ENCODE results near the gene RAB6B.

The RAB6B gene

GRCh38 chr3:133932009-133932408 lies 36.3 kb upstream of the RAB6B start:
- H3K27me3 ChIP-seq (ENCODE audit: insufficient read depth, poor library complexity, severe bottlenecking) = no peaks in the 10 kb centered on the region
- no peak for TF ChIP-seq POLR2AphosphoS5 (IDR thresholded peaks at IDR 0.05; ENCODE audit: low read depth)
- no peak for TF ChIP-seq REST (IDR thresholded peaks at IDR 0.05; ENCODE audit: insufficient replicate concordance, low read depth)
- TF ChIP-seq SPI1 (IDR thresholded peaks at IDR 0.05; ENCODE audit: borderline replicate concordance, low read depth) = no peak
- TF ChIP-seq CTCF (IDR thresholded peaks at IDR 0.05; ENCODE audit: insufficient read depth, low read length) = no peak
- H3K27ac ChIP-seq (replicated peaks) = no peak overlapping the region
- no peak overlapping the region for H3K4me3 ChIP-seq (replicated peaks; ENCODE audit: insufficient read depth, low read length)
- DNase-seq (ENCODE audit: low read depth in 1 of 2, low spot score in 1 of 2) = no peak

- Histone ChIP-seq H3K27me3 (ENCODE audit: insufficient read depth, poor library complexity, severe bottlenecking) (no peaks in the 10 kb centered on the region), H3K4me3 (replicated peaks; ENCODE audit: insufficient read depth, low read length) (no peak overlapping the region), H3K27ac (replicated peaks) (no peak overlapping the region)
- no peak for DNase-seq (ENCODE audit: low read depth in 1 of 2, low spot score in 1 of 2)
- TF ChIP-seq POLR2AphosphoS5 (IDR thresholded peaks at IDR 0.05; ENCODE audit: low read depth) (no peak), REST (IDR thresholded peaks at IDR 0.05; ENCODE audit: insufficient replicate concordance, low read depth) (no peak), GABPA (IDR thresholded peaks at IDR 0.05; ENCODE audit: low read depth) (no peak), CTCF (IDR thresholded peaks at IDR 0.05; ENCODE audit: insufficient read depth, low read length) (no peak), SPI1 (IDR thresholded peaks at IDR 0.05; ENCODE audit: borderline replicate concordance, low read depth) (no peak)
These were observed 35.4 kb upstream of the RAB6B start for GRCh38 chr3:133931084-133931483.

- Histone ChIP-seq H3K4me3 (replicated peaks; ENCODE audit: insufficient read depth, low read length) (no peak overlapping the region), H3K27me3 (ENCODE audit: insufficient read depth, poor library complexity, severe bottlenecking) (no peaks in the 10 kb centered on the region), H3K27ac (replicated peaks) (no peak overlapping the region)
- TF ChIP-seq SPI1 (IDR thresholded peaks at IDR 0.05; ENCODE audit: borderline replicate concordance, low read depth) (no peak), CTCF (IDR thresholded peaks at IDR 0.05; ENCODE audit: insufficient read depth, low read length) (peak; percentile 40)
- peak; percentile 30 to 40 for DNase-seq (ENCODE audit: low read depth in 1 of 2, low spot score in 1 of 2)
These were observed 34.8 kb upstream of the RAB6B start for GRCh38 chr3:133930341-133930933.

Measured in HL-60 (cell line).